ENCODE measurements around the gene FAM43A. TPM values are rescaled to one million over a fixed set of nuclear protein-coding genes. Genes with fewer than 3 reads are reported as not detected.

The FAM43A gene
- total and polyA plus RNA-seq, 9 of the 15 experiments (the other 6 are each of a cell fraction or from before 2014, with no cell fraction given) = 0.03 to 1.2 (median 0.21) TPM

DNA sequence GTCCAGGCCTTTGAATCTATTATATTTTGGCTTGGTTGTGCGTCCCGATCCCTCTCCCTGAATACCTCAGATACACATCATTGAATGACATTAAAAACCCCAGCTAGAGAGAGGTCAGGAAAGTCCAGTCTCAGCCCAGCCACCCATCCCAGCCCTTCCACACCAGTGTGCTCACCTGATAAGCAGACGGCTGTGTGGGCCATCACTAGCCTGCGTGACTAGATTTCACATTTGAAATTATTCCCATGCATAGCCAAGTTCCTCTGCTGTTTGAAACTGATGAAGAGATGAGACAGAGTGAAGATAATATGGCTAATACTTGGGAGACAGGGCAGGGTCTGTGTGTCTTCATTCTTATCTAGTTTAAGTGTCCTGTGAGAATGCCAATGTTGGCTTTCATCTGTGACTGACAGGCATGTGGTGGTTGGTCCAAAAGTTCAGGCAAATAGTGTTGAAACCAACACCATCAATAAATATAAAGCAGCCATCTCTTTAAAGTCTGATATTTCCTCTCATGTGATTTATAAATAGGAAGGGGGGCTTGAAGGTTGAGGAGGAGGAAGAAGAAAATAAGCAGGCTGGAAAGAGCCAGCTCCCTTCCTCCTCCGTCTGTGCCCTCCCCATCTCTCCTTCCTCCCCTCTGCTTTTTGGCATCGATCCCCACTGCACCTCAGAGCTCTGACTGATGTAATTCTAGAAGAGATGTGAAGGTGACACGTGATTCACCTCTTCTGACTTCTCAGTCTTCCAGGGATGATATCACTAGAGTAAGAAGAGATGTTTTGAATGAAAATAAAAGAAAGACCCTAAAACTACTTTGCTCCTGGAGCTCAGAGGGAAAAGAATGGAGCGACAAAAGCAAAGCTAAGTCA is 5.1 kb downstream of the FAM43A start (continued):
- TF ChIP-seq, protein P1, sequence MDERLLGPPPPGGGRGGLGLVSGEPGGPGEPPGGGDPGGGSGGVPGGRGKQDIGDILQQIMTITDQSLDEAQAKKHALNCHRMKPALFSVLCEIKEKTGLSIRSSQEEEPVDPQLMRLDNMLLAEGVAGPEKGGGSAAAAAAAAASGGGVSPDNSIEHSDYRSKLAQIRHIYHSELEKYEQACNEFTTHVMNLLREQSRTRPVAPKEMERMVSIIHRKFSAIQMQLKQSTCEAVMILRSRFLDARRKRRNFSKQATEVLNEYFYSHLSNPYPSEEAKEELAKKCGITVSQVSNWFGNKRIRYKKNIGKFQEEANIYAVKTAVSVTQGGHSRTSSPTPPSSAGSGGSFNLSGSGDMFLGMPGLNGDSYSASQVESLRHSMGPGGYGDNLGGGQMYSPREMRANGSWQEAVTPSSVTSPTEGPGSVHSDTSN (CRISPR knock-in tag; IDR thresholded peaks at IDR 0.05; ENCODE audit: low read depth) = no peak
- TF ChIP-seq, protein P1 (tag; conservative IDR thresholded peaks at IDR 0.05; ENCODE audit: low read depth) = no peak
- TF ChIP-seq RAD51 (IDR thresholded peaks at IDR 0.05; ENCODE audit: borderline replicate concordance, low read depth) (peak; percentile 39), YY1 (IDR thresholded peaks at IDR 0.05; ENCODE audit: borderline replicate concordance in 1 of 3, control insufficient read depth in 1 of 3, extremely low read depth in 1 of 3, insufficient read depth in 3 of 3, insufficient read length in 1 of 3, insufficient replicate concordance in 2 of 3, low read depth in 1 of 3, low read length in 2 of 3) (no peak), ZFX (CRISPR knock-in tag; IDR thresholded peaks at IDR 0.05) (no peak), CBFA2T3 (IDR thresholded peaks at IDR 0.05) (peak; percentile 61), RBM15 (IDR thresholded peaks at IDR 0.05; ENCODE audit: insufficient read depth, low read length) (no peak), CEBPG (CRISPR knock-in tag; IDR thresholded peaks at IDR 0.05) (no peak), CEBPG (tag; conservative IDR thresholded peaks at IDR 0.05 in 1 of 2, IDR thresholded peaks at IDR 0.05 in 1 of 2) (no peak)
- TF ChIP-seq, protein P2, sequence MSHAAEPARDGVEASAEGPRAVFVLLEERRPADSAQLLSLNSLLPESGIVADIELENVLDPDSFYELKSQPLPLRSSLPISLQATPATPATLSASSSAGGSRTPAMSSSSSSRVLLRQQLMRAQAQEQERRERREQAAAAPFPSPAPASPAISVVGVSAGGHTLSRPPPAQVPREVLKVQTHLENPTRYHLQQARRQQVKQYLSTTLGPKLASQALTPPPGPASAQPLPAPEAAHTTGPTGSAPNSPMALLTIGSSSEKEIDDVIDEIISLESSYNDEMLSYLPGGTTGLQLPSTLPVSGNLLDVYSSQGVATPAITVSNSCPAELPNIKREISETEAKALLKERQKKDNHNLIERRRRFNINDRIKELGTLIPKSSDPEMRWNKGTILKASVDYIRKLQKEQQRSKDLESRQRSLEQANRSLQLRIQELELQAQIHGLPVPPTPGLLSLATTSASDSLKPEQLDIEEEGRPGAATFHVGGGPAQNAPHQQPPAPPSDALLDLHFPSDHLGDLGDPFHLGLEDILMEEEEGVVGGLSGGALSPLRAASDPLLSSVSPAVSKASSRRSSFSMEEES (CRISPR knock-in tag; IDR thresholded peaks at IDR 0.05) = 0 out of 2 replicates have a peak, but pooled peaks have one; percentile 4

Data from K562 (cell line).